GM12878 (cell line): ENCODE data around the gene THSD4.

Experiments
- ASH2L ChIP-seq: fragments of 300-600, 200-600 bp; sonication (generic); IDR thresholded peaks from 2 replicates; pipeline ENCODE4 v1.6.1; 2017; ENCODE audit warnings: low read depth, mild to moderate bottlenecking, borderline replicate concordance
- BCL11A ChIP-seq: IDR thresholded peaks from 2 replicates; pipeline ENCODE4 v1.6.1; 2011; ENCODE audit warnings: low read depth, low read length
- CREM ChIP-seq: IDR thresholded peaks from 2 replicates; pipeline ENCODE4 v1.6.1; 2014; ENCODE audit warnings: antibody characterized with exemption, low read depth
- CTCF ChIP-seq, 3 experiments: IDR thresholded peaks in 2 of 3; conservative IDR thresholded peaks in 1 of 3; 2 replicates each; pipeline ENCODE4 v1.5.1; 2011; ENCODE audit warnings: low read depth in 3 of 3, low read length in 3 of 3, mild to moderate bottlenecking in 3 of 3, control low read depth in 2 of 3, moderate library complexity in 2 of 3, inconsistent platforms in 1 of 3, mixed read lengths in 1 of 3; ENCODE audit not compliant: control insufficient read depth in 2 of 3, insufficient read depth in 1 of 3; ENCODE audit errors: extremely low read depth in 1 of 3
- ELK1 ChIP-seq: IDR thresholded peaks from 2 replicates; pipeline ENCODE4 v1.6.1; 2012; ENCODE audit warnings: low read depth, low read length, improper control_type of control experiment
- EZH2 ChIP-seq: IDR thresholded peaks from 2 replicates; pipeline ENCODE4 v1.6.1; 2012; ENCODE audit warnings: low read depth, mild to moderate bottlenecking, control low read depth, inconsistent platforms, low read length, borderline replicate concordance; ENCODE audit not compliant: control insufficient read depth
- JUNB ChIP-seq: IDR thresholded peaks from 2 replicates; pipeline ENCODE4 v1.6.1; 2016; ENCODE audit warnings: antibody characterized with exemption, mild to moderate bottlenecking
- MLLT1 ChIP-seq: fragments of 450-650 bp; IDR thresholded peaks from 2 replicates; pipeline ENCODE4 v1.6.1; 2016; ENCODE audit warnings: mild to moderate bottlenecking
- NRF1 ChIP-seq: conservative IDR thresholded peaks from 2 replicates; pipeline ENCODE4 v1.6.1; 2011; ENCODE audit warnings: mild to moderate bottlenecking, low read depth, low read length, improper control_type of control experiment
- POLR2A ChIP-seq: IDR thresholded peaks from 2 replicates; pipeline ENCODE4 v1.6.1; 2011; ENCODE audit warnings: low read depth, mild to moderate bottlenecking, low read length
- POLR2AphosphoS5 ChIP-seq: IDR thresholded peaks from 2 replicates; pipeline ENCODE4 v1.6.1; 2011; ENCODE audit warnings: mild to moderate bottlenecking, low read length, inconsistent platforms
- PRDM15 ChIP-seq: fragments of 450-650 bp; formaldehyde crosslinking; IDR thresholded peaks from 2 replicates; pipeline ENCODE4 v1.4.0; 2020; ENCODE audit warnings: mild to moderate bottlenecking, moderate library complexity
- ZBTB11 ChIP-seq: fragments of 450-650 bp; formaldehyde crosslinking; IDR thresholded peaks from 2 replicates; pipeline ENCODE4 v1.5.0; 2022; ENCODE audit warnings: mild to moderate bottlenecking, missing genetic modification characterization

GRCh38 chr15:71338265-71338664, 223.0 kb downstream of the THSD4 start:
- no peak for TF ChIP-seq CTCF (IDR thresholded peaks at IDR 0.05 in 2 of 3, conservative IDR thresholded peaks at IDR 0.05 in 1 of 3; ENCODE audit: control insufficient read depth in 2 of 3, extremely low read depth in 1 of 3, insufficient read depth in 1 of 3, low read depth in 3 of 3, low read length in 3 of 3)
- no peak for TF ChIP-seq POLR2AphosphoS5
- no peak for TF ChIP-seq POLR2A
- TF ChIP-seq EZH2 = no peak
- no peak for TF ChIP-seq JUNB
- no peak for TF ChIP-seq BCL11A
- no peak for TF ChIP-seq CREM
- TF ChIP-seq ELK1 = no peak
- no peak for TF ChIP-seq PRDM15 (CRISPR knock-in tag)
- TF ChIP-seq ZBTB11 (CRISPR knock-in tag) = no peak
- TF ChIP-seq MLLT1 = no peak
- no peak for TF ChIP-seq ASH2L
- no peak for TF ChIP-seq NRF1
